ENCODE data around the gene CBX3.
"Not testable (repeated sequence)": the region's sequence is repeated elsewhere in the genome, so short reads cannot be mapped to it uniquely, and the experiment has no call there.

The CBX3 gene

DNA sequence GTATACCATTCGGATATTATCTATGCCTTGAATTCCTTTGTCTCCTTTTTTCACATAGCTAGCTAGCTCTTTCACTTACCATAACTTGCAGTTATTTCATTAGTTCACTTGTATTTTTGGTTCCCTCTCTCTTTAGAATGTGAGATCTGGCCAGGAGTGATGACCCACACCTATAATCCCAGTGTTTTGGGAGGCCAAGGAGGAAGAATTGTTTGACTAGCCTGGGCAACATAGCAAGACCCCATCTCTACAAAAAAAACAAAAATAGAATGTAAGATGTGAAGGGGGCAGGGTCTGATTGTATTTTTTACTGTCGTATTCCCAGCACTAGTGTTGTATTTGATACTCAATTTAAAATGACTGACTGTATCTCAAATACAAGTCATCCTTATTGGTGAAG, 29.9 kb upstream of the CBX3 start:
- no peak for DNase-seq

DNA sequence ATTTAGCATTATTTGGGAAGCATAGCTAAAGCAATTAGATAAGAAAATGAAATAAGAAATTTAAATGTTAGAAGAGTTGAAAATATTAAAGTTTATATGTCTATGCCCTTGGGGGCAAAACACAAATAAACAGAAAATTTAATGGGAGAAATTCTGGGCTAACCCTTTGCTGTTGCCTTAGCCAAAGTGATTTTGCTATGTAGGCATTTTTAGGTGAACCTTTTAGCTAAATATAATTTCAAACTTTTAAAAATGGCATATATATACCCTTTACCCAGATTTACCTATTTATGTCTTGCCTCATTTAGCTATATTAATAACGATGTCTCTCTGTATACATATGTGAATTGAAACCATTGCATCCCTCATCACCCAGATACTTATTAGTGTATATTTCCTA, 29.5 kb upstream of the CBX3 start:
- no peak for DNase-seq

DNA sequence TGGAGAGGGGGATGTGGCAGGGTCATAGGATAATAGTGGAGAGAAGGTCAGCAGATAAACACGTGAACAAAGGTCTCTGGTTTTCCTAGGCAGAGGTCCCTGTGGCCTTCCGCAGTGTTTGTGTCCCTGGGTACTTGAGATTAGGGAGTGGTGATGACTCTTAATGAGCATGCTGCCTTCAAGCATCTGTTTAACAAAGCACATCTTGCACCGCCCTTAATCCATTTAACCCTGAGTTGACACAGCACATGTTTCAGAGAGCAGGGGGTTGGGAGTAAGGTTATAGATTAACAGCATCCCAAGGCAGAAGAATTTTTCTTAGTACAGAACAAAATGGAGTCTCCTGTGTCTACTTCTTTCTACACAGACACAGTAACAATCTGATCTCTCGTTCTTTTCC, 25.6 kb upstream of the CBX3 start:
- not testable (repeated sequence) for DNase-seq

DNA sequence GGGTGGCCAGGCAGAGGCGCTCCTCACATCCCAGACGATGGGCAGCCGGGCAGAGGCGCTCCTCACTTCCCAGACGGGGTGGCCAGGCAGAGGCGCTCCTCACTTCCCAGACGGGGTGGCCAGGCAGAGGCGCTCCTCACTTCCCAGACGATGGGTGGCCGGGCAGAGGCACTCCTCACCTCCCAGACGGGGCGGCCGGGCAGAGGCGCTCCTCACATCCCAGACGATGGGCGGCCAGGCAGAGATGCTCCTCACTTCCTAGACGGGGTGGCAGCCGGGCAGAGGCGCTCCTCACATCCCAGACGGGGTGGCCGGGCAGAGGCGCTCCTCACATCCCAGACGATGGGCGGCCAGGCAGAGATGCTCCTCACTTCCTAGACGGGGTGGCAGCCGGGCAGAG, 24.8 kb upstream of the CBX3 start:
- not testable (repeated sequence) for DNase-seq

DNA sequence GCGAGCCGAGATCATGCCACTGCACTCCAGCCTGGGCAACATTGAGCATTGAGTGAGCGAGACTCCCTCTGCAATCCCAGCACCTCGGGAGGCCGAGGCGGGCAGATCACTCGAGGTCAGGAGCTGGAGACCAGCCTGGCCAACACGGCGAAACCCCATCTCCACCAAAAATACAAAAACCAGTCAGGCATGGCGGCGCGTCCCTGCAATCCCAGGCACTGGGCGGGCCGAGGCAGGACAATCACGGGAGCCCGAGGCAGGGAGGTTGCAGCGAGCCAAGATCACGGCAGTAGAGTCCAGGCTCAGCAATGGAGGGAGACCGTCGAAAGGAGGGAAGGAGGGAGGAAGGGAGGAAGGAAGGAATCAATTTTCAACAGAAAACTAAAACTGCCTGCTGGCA, 24.3 kb upstream of the CBX3 start:
- not testable (repeated sequence) for DNase-seq

DNA sequence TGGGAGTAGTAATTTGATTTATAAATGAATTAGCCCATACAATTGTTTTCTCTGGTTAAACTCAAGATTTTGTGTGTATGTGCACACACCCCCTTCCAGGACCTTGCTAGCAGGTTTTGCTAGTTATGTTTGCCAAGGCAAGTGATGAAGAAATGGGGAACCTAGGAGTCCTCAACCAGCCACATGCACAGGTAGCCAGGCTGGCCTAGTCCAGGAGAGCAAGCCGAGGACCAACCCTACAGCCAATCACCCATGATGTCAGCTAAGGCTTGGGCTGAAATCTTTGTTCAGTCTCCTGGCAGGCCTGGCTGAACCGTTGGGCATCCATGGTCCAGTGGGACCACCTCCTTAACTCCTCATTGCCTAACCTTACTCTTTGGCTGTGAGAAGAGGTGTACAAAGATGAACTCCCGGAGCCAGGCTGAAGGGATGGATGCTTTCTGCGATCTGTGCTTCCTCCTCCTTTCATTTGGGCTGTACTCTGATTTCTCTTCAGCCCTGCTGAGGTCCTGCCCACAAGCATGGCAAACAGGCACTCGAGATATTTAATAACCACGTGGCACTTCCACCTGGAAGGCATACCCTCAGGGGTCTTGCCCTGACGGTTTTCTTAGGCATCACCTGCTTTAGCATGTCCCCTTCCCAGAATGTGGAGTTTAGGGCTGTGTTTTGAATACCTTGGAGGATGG, 23.1 kb upstream of the CBX3 start:
- no peak for DNase-seq

DNA sequence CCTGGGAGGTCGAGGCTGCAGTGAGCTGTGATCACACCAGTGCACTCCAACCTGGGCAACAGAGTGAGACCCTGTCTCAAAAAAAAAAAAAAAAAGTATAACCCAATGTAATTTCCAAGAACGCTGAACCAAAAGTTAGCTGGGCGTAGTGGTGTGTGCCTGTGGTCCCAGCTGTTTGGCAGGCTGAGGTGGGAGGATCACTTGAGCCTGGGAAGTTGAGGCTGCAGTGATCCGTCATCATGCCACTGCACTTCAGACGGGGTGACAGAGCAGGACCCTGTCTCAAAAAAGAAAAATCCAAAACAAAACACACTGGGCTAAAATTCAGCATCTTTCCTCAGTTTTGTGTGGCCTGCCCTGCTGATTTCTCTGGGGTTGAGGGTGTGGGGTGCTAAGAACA, 22.1 kb upstream of the CBX3 start:
- no peak for DNase-seq

DNA sequence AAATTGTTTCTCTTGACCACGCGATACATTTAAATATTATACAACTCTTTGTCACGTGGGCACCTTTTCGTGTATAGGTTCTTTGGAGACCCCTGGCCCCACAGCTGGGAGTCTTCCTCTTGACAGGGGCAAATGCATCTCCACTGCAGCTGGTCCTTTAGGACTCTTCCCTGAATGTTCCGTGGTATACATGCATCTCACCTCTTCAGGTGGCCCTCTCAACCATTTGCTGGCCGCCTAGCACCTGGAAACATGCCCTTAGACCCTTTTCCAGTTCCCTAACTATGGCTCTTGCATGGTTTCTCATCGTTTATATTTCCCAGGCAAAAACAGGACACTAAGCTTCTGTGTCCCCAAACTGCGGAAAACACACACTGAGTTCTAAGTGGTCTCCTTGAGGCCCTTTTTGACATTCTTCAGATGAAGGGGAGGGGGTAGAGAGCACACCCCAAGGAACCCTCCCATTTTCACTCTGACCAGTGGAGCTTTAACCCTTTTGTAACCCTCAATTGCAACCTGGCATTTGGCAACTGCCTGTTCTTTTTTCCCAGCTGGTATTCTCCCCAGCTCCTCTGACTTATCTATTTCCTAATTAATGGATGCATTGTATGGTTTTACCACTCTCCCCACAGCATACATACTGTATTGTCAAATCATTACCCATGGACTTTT, 21.6 kb upstream of the CBX3 start:
- no peak for DNase-seq

DNA sequence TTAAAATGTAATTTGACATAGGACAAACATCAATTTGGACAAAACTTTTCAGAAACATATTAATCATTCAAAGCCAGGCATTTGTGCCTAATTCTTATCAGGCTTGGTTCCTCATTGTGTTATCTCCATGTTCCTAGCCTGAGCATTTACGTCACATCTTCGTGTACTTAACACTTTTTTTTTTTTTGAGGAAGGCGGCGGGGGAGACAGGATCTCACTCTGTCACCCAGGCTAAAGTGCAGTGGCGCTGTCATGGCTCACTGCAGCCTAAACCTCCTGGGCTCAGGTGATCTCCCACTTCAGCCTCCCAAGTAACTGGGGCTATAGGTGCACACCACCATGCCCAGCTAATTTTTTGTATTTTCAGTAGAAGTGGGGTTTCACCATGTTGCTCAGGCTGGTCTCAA, 20.8 kb upstream of the CBX3 start:
- no peak for DNase-seq

DNA sequence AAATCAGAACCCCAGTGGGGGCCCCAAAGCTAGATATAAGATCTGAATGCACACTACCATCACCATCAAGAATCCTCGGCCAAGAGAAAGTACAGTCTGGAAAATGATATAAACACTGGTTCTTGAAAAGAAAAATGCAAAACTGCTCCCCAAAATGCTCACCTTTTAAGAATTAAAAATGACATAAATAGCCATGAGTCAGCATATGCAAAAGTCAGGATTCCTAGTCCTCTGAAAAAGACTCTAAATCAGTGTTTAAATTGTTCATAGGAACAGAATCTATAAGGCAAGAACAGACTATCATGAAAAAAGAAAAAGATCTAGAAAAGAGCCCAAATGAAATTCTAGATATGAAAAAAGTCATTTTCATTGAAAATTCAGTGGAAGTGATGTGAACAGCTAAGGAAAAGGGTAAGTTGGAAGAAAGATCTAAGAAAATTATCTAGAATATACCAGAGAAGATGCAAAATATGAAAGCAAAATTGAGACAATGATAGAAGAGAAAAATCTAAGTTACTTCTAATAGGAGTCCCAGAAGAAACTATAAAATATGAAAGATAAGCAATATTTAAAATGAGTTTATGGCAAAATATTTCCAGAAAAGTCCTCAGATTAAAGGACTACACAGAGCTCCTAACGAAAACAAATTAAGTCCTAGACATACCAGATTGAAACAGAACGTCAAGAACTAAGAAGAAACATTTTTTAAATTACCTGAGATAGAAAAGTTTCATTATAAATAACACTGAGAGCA, 19.9 kb upstream of the CBX3 start:
- DNase-seq = no peak

DNA sequence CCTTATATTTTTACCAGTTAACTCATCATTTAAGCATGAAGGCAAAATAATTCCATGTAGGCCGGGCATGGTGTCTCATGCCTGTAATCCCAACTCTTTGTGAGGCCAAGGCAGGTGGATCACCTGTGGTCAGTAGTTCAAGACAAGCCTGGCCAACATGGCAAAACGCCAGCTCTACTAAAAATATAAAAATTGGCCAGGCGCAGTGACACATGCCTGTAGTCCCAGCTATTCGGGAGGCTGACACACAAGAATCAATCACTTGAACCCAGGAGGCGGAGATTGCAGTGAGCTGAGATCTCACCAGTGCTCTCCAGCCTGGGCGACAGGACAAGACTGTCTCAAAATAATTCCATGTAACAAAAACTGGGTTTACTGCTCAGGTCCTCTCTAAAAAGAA, 19.3 kb upstream of the CBX3 start:
- DNase-seq = no peak

DNA sequence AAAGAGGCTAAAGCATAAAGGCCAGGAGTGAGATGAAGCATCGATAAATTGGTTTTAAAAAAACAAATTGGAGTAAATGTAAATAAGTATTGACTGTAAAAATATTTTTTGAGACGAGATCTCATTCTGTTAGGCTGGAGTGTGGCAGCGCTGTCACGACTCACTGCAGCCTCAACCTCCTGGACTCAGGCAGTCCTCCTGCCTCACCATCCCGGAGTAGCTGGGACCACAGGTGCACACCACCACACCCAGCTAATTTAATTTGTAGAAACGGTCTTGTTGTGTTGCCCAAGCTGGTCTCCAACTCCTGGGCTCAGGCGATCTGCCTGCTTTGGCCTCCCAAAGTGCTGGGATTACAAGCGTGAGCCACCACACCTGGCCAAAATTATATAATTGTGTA, 18.8 kb upstream of the CBX3 start:
- DNase-seq = no peak

DNA sequence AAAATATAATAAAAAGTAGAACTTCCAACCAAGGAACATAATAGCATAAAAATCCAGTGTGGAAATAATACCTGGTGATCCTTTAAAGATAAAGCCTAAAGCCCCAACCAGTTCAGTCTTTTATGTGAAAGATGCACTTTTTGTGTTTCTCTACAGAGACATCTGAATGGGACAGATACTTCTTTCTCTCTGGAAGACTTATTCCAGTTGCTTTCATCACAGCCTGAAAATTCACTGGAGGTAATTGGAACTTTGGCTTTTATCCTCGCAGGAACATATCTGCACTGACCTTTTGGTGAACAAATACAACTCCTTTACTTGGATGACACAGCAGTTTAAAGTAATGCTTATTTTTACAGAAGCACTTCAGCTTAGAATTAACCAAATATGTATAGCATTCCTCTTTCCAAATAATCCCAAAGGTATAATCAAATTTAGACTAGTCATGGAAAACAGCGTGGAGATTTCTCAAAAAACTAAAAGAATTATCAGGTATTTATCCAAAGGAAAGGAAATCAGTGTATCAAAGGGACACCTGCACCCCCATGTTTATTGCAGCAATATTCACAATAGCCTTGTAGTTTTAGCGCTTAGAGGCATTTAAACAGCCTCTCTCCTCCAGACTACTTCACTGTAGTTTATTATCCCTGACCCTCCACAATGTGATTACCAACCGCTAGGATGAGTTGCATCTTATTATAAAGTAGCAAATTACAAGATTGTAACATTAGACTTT, 17.8 kb upstream of the CBX3 start:
- no peak for DNase-seq

DNA sequence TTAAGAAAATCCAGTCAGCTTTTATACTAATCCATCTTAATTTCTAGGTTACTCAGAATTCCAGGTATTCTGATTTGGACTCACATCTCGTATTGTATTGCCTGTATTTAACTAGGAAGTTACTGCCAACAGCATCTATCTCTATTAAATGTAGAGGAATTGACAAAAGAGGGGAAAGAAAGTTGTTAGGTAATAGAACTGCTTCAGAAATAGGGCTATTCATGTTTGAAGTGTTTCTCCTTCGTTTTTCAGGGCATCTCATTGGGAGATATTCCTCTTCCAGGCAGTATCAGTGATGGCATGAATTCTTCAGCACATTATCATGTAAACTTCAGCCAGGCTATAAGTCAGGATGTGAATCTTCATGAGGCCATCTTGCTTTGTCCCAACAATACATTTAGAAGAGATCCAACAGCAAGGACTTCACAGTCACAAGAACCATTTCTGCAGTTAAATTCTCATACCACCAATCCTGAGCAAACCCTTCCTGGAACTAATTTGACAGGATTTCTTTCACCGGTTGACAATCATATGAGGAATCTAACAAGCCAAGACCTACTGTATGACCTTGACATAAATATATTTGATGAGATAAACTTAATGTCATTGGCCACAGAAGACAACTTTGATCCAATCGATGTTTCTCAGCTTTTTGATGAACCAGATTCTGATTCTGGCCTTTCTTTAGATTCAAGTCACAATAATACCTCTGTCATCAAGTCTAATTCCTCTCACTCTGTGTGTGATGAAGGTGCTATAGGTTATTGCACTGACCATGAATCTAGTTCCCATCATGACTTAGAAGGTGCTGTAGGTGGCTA, 17.1 kb upstream of the CBX3 start:
- DNase-seq = not testable (repeated sequence)

DNA sequence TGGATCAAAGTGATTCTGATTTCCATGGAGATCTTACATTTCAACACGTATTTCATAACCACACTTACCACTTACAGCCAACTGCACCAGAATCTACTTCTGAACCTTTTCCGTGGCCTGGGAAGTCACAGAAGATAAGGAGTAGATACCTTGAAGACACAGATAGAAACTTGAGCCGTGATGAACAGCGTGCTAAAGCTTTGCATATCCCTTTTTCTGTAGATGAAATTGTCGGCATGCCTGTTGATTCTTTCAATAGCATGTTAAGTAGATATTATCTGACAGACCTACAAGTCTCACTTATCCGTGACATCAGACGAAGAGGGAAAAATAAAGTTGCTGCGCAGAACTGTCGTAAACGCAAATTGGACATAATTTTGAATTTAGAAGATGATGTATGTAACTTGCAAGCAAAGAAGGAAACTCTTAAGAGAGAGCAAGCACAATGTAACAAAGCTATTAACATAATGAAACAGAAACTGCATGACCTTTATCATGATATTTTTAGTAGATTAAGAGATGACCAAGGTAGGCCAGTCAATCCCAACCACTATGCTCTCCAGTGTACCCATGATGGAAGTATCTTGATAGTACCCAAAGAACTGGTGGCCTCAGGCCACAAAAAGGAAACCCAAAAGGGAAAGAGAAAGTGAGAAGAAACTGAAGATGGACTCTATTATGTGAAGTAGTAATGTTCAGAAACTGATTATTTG, 16.3 kb upstream of the CBX3 start:
- no peak for DNase-seq

DNA sequence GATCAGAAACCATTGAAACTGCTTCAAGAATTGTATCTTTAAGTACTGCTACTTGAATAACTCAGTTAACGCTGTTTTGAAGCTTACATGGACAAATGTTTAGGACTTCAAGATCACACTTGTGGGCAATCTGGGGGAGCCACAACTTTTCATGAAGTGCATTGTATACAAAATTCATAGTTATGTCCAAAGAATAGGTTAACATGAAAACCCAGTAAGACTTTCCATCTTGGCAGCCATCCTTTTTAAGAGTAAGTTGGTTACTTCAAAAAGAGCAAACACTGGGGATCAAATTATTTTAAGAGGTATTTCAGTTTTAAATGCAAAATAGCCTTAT, 15.7 kb upstream of the CBX3 start:
- no peak for DNase-seq

DNA sequence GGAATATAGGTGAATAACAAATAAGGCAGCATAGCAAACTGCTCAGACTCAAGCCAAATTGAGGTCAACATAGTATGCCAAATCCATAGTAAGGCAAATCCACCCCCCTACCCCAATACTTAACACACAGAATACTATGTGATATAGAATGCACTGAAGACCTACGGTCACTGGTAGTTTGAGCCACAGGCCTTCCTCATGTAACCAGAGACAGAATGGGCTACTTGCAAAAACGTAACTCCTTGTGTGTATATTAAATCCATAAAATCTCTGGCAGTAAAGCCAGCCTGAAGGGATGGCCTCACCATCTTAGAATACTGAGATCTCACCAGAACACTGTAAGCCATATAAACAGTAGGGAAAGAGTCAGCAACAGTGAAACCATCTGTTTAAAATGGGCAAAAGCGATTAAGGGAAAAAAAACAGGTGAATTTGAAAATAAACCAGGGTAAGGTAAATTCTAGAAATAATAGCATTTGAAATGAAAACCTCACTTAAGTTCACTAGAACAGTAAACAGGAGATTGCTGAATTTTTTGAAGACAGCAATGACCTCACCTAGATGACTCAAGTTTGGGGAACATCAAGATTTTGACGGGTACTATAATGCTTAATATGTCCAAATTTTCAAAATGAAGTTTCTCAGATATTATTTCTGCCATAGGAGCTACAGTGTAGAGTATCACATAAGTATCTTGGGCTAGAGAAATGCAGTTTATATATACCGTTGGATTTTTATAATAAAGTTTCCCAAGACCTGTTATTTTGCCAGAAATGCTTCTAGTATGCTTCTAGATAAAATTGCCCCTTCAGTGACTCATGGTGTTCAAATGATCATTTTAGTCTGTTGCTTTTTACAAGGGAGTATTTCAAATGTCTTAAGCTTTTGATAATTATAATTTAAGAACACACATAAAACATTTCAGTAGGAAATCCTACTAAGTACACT, 14.9 kb upstream of the CBX3 start:
- DNase-seq = no peak

DNA sequence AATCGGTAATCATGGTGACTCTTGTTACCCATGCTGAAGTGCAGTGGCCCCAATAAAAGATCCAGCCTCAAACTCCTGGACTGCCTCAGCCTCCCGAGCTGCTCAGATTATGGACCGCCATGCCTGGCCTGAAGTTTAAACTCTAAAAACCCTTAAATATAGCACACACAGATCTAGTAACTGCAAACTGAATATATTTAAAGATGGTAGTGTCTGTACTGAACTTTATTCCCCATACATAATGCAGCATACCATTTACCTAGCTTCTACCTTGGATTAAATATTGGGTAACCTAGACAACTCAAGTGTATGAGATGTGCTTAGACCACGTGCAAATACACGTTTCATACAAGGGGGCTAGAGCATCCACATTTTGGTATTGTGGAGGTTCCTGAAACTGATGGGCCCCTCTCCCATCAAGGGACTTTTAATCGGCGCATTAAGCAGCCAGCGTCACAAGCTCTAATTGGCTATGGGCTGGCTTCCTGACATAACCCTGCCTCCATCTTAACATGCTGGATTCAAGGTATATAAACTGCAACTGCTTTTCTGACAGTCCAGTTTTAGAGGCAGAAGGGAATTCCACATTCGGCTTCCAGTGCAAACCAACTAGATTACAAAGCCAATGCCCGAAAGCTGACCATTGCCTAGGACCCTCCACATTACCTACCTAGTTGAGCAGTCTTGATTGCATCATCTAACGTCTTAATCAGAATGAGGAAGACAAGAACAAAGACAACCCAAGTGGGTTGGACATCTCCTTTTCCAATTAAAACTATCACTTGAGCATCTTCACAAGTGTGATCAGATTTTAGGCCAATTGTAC, 14.0 kb upstream of the CBX3 start:
- DNase-seq = peak; percentile 31

DNA sequence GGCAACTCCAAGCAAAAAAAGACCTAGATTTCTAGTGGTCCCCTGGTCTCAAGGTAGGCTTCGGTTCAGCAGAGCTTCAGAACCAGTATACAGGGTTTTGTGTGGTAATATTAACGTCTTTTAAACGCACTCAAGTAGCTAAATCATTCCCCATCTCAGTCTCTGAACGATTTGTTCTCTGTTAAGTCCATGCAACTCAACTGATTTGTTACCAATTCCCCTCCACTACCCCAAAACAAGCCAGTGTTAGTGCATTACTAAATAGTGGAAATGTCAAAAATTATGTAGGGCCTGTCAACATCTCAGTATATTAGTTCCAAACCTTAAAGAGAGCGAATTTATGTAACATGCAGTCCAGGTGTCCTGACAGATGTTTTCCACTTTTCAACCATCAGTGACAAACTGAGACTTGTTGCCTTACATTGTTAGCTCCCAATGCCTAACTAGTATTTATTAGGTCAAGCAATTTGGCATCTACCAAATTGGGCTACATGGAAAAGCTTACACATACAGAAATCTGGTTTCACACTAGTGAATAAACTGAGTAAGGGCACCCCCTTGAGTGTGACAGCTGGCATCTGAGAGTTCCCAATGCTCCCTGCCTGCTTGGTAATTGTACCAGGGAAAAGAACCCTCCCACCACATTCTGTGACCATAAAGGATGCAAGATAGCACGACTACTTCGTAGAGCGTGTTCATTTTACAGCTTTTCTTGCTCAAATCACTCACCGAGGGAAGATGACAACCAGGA, 13.2 kb upstream of the CBX3 start:
- no peak for DNase-seq
